ENCODE results near the gene GNG3. TPM values are rescaled to one million over a fixed set of nuclear protein-coding genes. Genes with fewer than 3 reads are reported as not detected.

The GNG3 gene
- total RNA-seq, 5 donors from 2014 or later (not counting 1 experiment from before 2014, with no cell fraction given): not detected

DNA sequence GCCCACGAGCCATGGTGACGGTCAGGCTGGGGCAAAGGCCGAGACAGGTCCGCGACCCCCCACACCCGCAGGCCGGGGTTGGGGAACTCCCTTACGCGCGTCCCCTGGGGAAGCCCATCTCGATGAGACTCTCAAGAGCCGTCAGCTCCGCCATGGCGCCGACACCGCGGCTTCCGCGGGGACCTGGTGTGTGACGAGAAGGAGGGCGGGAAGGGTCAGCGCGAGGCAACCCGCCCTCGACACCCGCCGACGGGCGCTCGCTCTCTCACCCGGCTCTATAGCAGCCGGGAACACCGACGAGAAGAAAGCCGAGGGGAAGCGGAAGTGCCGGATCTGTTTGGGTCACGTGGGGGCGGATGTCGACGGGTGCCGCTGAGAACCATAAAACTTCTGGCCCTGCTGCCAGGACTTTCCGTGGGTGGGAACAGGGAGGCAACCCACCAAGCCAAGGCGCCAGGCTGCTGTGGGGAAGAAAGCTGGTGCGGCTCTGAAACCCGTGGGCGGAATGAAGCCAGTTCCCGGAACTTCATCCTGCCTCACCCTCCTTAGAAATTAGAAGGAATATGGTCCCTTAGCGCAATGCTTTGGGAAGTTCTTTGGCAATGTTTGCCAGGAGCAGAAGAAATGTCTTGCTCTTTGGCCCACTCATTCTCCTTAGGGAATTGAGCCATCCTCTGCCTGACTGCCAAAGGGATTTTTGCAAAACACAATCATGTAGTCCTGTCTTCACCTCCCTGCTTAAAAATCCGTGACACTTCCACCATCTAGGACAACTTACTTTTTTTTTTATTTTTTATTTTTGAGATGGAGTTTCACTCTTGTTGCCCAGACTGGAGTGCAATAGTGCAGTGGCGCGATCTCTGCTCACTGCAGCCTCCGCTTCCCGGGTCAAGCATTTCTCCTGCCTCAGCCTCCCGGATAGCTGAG is 28.4 kb upstream of the GNG3 start, which contains the start of gene UBXN1:
UBXN1 (minus strand) TSS at position 304 of the 927 bp plus-strand sequence; CDS start at position 154, 150 bp downstream.
- WGBS (ENCODE audit: insufficient coverage): under 1% methylated on average over 34 of the region's 55 CpGs
- Histone ChIP-seq H3K36me3 (ENCODE audit: control insufficient read depth in 2 of 2, extremely low read depth in 1 of 2, insufficient read depth in 1 of 2, low read length in 1 of 2) (peaks cover 0 to 18% of the 10 kb centered on the region in 2 donors), H3K27ac (ENCODE audit: low read length) (peak within 1 kb of the TSS; percentile 91), H3K4me3 (ENCODE audit: control insufficient read depth in 1 of 2, extremely low read depth in 1 of 2, low read length in 1 of 2) (peak within 1 kb of the TSS; percentile 94 to 95), H3K27me3 (replicated peaks in 1 of 2; ENCODE audit: control insufficient read depth in 2 of 2, extremely low read depth in 1 of 2, insufficient read depth in 2 of 2, low read length in 1 of 2) (no peaks in the 10 kb centered on the region), H3K9me3 (no peaks in the 10 kb centered on the region), H3K4me1 (ENCODE audit: control insufficient read depth in 1 of 2, extremely low read depth in 1 of 2, insufficient read depth in 2 of 2, low read length in 2 of 2) (peaks cover 12 to 25% of the 10 kb centered on the region in 2 experiments)
- H3K9me3 Mint-ChIP-seq: no peaks in the 10 kb centered on the region
- CTCF ChIA-PET: interaction anchor here (0.6 to 0.7 kb wide), 3 partner anchors 13 to 16 kb away, joined by 3 read pairs; no protein-coding TSS in a partner anchor
- peak; percentile 80 to 88 (median 87) for ATAC-seq (replicated peaks in 1 of 4)
- DNase-seq: peak; percentile 62 to 89 (median 78)
- H3K4me3 Mint-ChIP-seq: peak within 1 kb of the TSS; percentile 86 to 89 (median 87)
- H3K27me3 Mint-ChIP-seq: no peaks in the 10 kb centered on the region
- H3K36me3 Mint-ChIP-seq: peaks cover 23% of the 10 kb centered on the region
- POLR2A ChIA-PET: interaction anchor here (0.5 to 1.3 kb wide), 7 partner anchors 14 to 105 kb away, joined by 3 to 8 read pairs (median 4); partner anchors contain the start of genes C11orf98 (in 1 of the 2), CSKMT (in 1 of the 2) and EEF1G (in 1 of the 2)
- H3K27ac Mint-ChIP-seq: peak within 1 kb of the TSS; percentile 95
- H3K4me1 Mint-ChIP-seq: peaks cover 40 to 42% (median 41%) of the 10 kb centered on the region in 3 donors

DNA sequence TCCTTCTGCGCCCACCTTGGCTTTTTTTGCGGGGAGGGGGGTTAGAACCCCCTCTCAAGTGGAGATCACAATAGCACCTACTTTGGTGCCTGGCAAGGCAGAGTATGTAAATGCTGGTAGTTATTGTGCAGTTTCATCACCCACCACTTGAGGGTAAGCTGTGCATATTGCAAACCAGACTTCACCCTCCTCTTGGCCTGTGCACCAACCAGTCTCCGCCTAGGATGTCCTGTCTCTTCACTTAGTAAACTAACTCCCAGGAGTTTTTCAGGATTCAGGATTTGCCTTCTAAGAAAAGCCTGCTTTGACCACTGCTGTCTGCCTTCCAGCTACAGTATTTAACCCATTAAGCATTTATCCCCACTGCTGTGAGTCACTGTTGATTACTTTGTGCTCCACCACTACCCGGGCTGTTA is 26.6 kb upstream of the GNG3 start:
- CTCF ChIA-PET: interaction anchor here (0.6 to 2.2 kb wide), 11 partner anchors 13 to 881 kb away, joined by 3 to 8 read pairs (median 3); partner anchors contain the start of genes C11orf98 (in 1 of the 2), CSKMT (in 1 of the 2), HNRNPUL2 (in 1 of the 2) and TUT1 (in 1 of the 2)
- POLR2A ChIA-PET: interaction anchor here (0.6 to 1.7 kb wide), 5 partner anchors 9 to 112 kb away, joined by 3 to 21 read pairs (median 4); partner anchors contain the start of genes LBHD1 (in 2 of the 2), UQCC3 (in 2 of the 2), C11orf98 (in 1 of the 2) and CSKMT (in 1 of the 2)

DNA sequence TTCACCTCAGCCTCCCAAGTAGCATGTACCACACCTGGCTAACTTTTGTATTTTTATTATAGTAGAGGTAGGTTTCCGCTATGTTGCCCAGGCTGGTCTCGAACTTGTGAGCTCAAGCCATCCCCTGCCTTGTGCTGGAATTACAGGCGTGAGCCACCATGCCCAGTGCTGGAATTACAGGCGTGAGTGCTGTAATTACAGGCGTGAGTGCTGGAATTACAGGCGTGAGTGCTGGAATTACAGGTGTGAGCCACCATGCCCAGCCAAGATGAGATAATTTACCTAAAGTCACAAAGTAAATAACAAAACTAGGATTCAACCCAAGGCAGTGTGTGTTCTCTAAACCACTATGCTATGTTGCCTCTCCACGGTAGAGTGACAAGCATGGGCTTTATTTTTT is 25.0 kb upstream of the GNG3 start:
- Histone ChIP-seq H3K27me3 (replicated peaks in 1 of 2; ENCODE audit: control insufficient read depth in 2 of 2, extremely low read depth in 1 of 2, insufficient read depth in 2 of 2, low read length in 1 of 2) (peaks cover 0 to 8% of the 10 kb centered on the region in 2 experiments), H3K4me1 (ENCODE audit: control insufficient read depth in 1 of 2, extremely low read depth in 1 of 2, insufficient read depth in 2 of 2, low read length in 2 of 2) (peaks cover 10 to 24% of the 10 kb centered on the region in 2 experiments), H3K36me3 (ENCODE audit: control insufficient read depth in 2 of 2, extremely low read depth in 1 of 2, insufficient read depth in 1 of 2, low read length in 1 of 2) (peaks cover 0 to 6% of the 10 kb centered on the region in 2 donors), H3K9me3 (no peaks in the 10 kb centered on the region), H3K4me3 (ENCODE audit: control insufficient read depth in 1 of 2, extremely low read depth in 1 of 2, low read length in 1 of 2) (no peak overlapping the region), H3K27ac (ENCODE audit: low read length) (no peak overlapping the region)
- peaks cover 22 to 24% (median 24%) of the 10 kb centered on the region in 3 donors for H3K4me1 Mint-ChIP-seq
- WGBS (ENCODE audit: insufficient coverage): 84% methylated on average over 4 of the region's 7 CpGs
- peaks cover 0 to 5% of the 10 kb centered on the region in 2 donors for H3K27me3 Mint-ChIP-seq
- H3K36me3 Mint-ChIP-seq: peaks cover 7% of the 10 kb centered on the region
- no peak overlapping the region for H3K4me3 Mint-ChIP-seq
- H3K9me3 Mint-ChIP-seq: no peaks in the 10 kb centered on the region
- no peak for ATAC-seq (replicated peaks in 1 of 4)
- ChIA-PET POLR2A (no interaction called here), CTCF (interaction anchor here in 1 of 2 donors (0.6 kb wide), 1 partner anchor 19 kb away, joined by 3 read pairs; no protein-coding TSS in a partner anchor)
- DNase-seq: no peak
- no peak overlapping the region for H3K27ac Mint-ChIP-seq

More for the DNA sequence above, 26.6 kb upstream of the GNG3 start:
- Histone ChIP-seq H3K36me3 (ENCODE audit: control insufficient read depth in 2 of 2, extremely low read depth in 1 of 2, insufficient read depth in 1 of 2, low read length in 1 of 2) (peaks cover 0 to 15% of the 10 kb centered on the region in 2 donors), H3K9me3 (no peaks in the 10 kb centered on the region), H3K4me3 (ENCODE audit: control insufficient read depth in 1 of 2, extremely low read depth in 1 of 2, low read length in 1 of 2) (no peak overlapping the region), H3K4me1 (ENCODE audit: control insufficient read depth in 1 of 2, extremely low read depth in 1 of 2, insufficient read depth in 2 of 2, low read length in 2 of 2) (peaks cover 12 to 25% of the 10 kb centered on the region in 2 experiments), H3K27me3 (replicated peaks in 1 of 2; ENCODE audit: control insufficient read depth in 2 of 2, extremely low read depth in 1 of 2, insufficient read depth in 2 of 2, low read length in 1 of 2) (no peaks in the 10 kb centered on the region), H3K27ac (ENCODE audit: low read length) (no peak overlapping the region)
- WGBS (ENCODE audit: insufficient coverage): 55% methylated on average over 1 of the region's 4 CpGs
- DNase-seq: peak in 23 of 35 experiments; percentile 11 to 70 (median 29)
- Mint-ChIP-seq H3K36me3 (peaks cover 20% of the 10 kb centered on the region), H3K9me3 (no peaks in the 10 kb centered on the region), H3K27me3 (no peaks in the 10 kb centered on the region), H3K27ac (peak overlapping the region; percentile 75 to 77), H3K4me1 (peaks cover 34 to 36% (median 36%) of the 10 kb centered on the region in 3 donors), H3K4me3 (peak overlapping the region; percentile 49 to 53 (median 49))
- peak; percentile 74 to 81 (median 77) for ATAC-seq (replicated peaks in 1 of 4)

DNA sequence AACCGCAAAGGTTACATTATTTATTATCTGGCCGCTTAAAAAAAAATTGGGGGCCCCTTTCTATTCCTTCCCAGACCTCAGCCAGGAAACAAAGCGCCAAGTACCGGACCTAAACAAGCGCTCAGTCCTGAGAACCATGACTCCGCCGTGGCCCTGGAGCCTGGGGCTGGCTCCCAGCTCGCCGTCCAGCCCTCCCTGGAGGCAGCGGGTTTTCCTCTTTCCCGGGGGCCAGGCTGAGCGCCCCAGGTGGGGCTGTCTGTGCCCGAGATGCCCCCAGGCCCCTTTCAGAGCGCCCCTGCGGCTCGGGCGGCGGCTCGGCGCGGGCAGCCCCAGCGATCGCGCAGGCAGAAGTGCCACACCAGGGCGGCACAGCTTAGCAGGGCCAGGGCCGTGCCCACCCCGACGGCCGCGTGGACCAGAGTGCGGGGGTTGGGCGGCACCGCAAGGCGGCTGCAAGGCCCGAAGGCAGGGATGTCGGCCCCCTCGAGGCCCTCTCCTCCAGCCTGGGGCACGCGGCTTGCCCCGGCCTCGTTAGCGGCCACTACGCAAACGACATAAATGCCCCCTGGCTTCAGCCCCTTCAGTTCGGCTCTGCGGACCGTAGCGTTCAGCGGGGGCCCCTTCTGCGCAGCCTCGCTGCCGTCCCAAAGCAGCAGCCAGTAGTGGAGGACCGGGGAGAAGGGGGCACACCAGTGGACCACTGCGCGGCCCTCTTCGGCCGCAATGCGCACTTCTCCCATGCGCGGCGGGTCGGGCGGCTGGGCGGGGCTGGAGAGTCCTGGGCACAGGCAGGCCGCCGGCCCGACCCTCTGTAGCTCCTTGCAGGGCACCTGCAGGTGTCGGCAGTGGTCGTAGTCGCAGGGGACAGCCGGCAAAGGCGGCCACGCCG is 19.7 kb upstream of the GNG3 start:
- DNase-seq (no peak), ATAC-seq (replicated peaks in 1 of 4) (peak in 1 of 4 experiments; percentile 9)
- Histone ChIP-seq H3K9me3 (no peaks in the 10 kb centered on the region), H3K27ac (ENCODE audit: low read length) (no peak overlapping the region), H3K4me1 (ENCODE audit: control insufficient read depth in 1 of 2, extremely low read depth in 1 of 2, insufficient read depth in 2 of 2, low read length in 2 of 2) (peaks cover 0 to 6% of the 10 kb centered on the region in 2 experiments), H3K36me3 (ENCODE audit: control insufficient read depth in 2 of 2, extremely low read depth in 1 of 2, insufficient read depth in 1 of 2, low read length in 1 of 2) (peaks cover 13 to 27% of the 10 kb centered on the region in 2 donors), H3K4me3 (ENCODE audit: control insufficient read depth in 1 of 2, extremely low read depth in 1 of 2, low read length in 1 of 2) (no peak overlapping the region), H3K27me3 (replicated peaks in 1 of 2; ENCODE audit: control insufficient read depth in 2 of 2, extremely low read depth in 1 of 2, insufficient read depth in 2 of 2, low read length in 1 of 2) (peaks cover 2 to 17% of the 10 kb centered on the region in 2 experiments)
- ChIA-PET POLR2A (no interaction called here), CTCF (no interaction called here)
- H3K4me3 Mint-ChIP-seq: no peak overlapping the region
- no peaks in the 10 kb centered on the region for H3K9me3 Mint-ChIP-seq
- peaks cover 5 to 9% of the 10 kb centered on the region in 2 donors for H3K27me3 Mint-ChIP-seq
- H3K27ac Mint-ChIP-seq: no peak overlapping the region
- 54% methylated on average over 74 of the region's 74 CpGs for WGBS (ENCODE audit: insufficient coverage)
- no peaks in the 10 kb centered on the region for H3K4me1 Mint-ChIP-seq
- H3K36me3 Mint-ChIP-seq: peaks cover 23% of the 10 kb centered on the region

DNA sequence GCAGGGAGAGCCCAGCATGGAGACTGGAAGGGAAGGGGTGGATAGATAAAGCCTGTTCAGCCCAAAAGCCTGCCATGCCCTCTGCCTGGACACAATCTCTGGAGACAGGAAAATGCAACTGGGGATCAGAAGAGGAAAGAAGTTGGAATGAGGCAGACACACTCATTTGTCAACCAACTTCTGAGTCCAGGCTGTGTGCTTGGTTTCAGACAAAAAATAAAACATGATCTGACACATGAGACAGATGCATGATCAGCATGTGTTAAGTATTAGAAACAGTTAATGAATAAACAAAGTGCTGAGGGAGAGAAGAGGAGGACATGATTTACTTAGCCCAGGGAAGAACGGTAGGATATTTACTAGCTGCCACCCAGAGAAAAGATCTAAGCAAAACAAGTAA is 19.0 kb upstream of the GNG3 start:
- no peak overlapping the region for H3K27ac Mint-ChIP-seq
- H3K36me3 ChIP-seq (ENCODE audit: control insufficient read depth in 2 of 2, extremely low read depth in 1 of 2, insufficient read depth in 1 of 2, low read length in 1 of 2): peaks cover 17 to 27% of the 10 kb centered on the region in 2 donors

More for the DNA sequence above, 19.0 kb upstream of the GNG3 start:
- ATAC-seq (replicated peaks in 1 of 4) (no peak), DNase-seq (no peak)
- H3K27me3 ChIP-seq (replicated peaks in 1 of 2; ENCODE audit: control insufficient read depth in 2 of 2, extremely low read depth in 1 of 2, insufficient read depth in 2 of 2, low read length in 1 of 2): peaks cover 2 to 17% of the 10 kb centered on the region in 2 experiments
- H3K4me3 ChIP-seq (ENCODE audit: control insufficient read depth in 1 of 2, extremely low read depth in 1 of 2, low read length in 1 of 2): no peak overlapping the region
- H3K4me1 ChIP-seq (ENCODE audit: control insufficient read depth in 1 of 2, extremely low read depth in 1 of 2, insufficient read depth in 2 of 2, low read length in 2 of 2): peaks cover 0 to 6% of the 10 kb centered on the region in 2 experiments
- WGBS (ENCODE audit: insufficient coverage): 100% methylated on average over 1 of the region's 1 CpG
- H3K27me3 Mint-ChIP-seq: peaks cover 5 to 9% of the 10 kb centered on the region in 2 donors
- ChIA-PET POLR2A (no interaction called here), CTCF (interaction anchor here in 1 of 2 donors (0.6 kb wide), 1 partner anchor 12 kb away, joined by 3 read pairs; no protein-coding TSS in a partner anchor)
- no peak overlapping the region for H3K4me3 Mint-ChIP-seq
- H3K36me3 Mint-ChIP-seq: peaks cover 26% of the 10 kb centered on the region
- no peaks in the 10 kb centered on the region for H3K9me3 ChIP-seq
- no peaks in the 10 kb centered on the region for H3K9me3 Mint-ChIP-seq
- H3K27ac ChIP-seq (ENCODE audit: low read length): no peak overlapping the region
- no peaks in the 10 kb centered on the region for H3K4me1 Mint-ChIP-seq

All from T-cell (primary cell).